Osteoblast (primary cell): ENCODE results near the gene CCDC91. TPM values are rescaled to one million over a fixed set of nuclear protein-coding genes. Genes with fewer than 3 reads are reported as not detected.

Experiments
- DNase-seq: peaks from one replicate; pipeline ENCODE4 v3.0.0; 2011; ENCODE audit warnings: low spot score, mixed read lengths; ENCODE audit not compliant: insufficient read length; ENCODE audit errors: missing footprints
- H2AFZ ChIP-seq: 2 replicates; pipeline ENCODE4 v1.6.0; 2011; ENCODE audit warnings: mild to moderate bottlenecking, low read length
- H3K27ac ChIP-seq: 2 replicates; pipeline ENCODE4 v1.5.1; 2011; ENCODE audit warnings: mild to moderate bottlenecking, low read depth, low read length, moderate library complexity
- H3K27me3 ChIP-seq: 2 replicates; pipeline ENCODE4 v1.6.0; 2012; ENCODE audit warnings: mild to moderate bottlenecking, control low read depth, inconsistent platforms, low read length, moderate library complexity; ENCODE audit not compliant: insufficient read depth
- H3K36me3 ChIP-seq: 2 replicates; pipeline ENCODE4 v1.5.1; 2011; ENCODE audit warnings: mild to moderate bottlenecking, low read length, control low read depth, moderate library complexity; ENCODE audit not compliant: insufficient read depth
- H3K4me1 ChIP-seq: 2 replicates; pipeline ENCODE4 v1.5.1; 2011; ENCODE audit warnings: mild to moderate bottlenecking, low read length, control low read depth, moderate library complexity; ENCODE audit not compliant: insufficient read depth
- H3K4me2 ChIP-seq: 2 replicates; pipeline ENCODE4 v1.6.0; 2011; ENCODE audit warnings: mild to moderate bottlenecking, low read length; ENCODE audit not compliant: insufficient read depth
- H3K4me3 ChIP-seq: fragments of 200-600 bp; sonication (generic); 3 replicates; pipeline ENCODE4 v1.5.1; 2012; ENCODE audit warnings: mild to moderate bottlenecking, low read length, inconsistent platforms; ENCODE audit not compliant: insufficient read depth
- H3K79me2 ChIP-seq: 2 replicates; pipeline ENCODE4 v1.6.0; 2012; ENCODE audit warnings: mild to moderate bottlenecking, low read length, control low read depth, inconsistent platforms; ENCODE audit not compliant: insufficient read depth
- H3K9me3 ChIP-seq: 2 replicates; pipeline ENCODE4 v1.5.1; 2011; ENCODE audit warnings: low read depth, low read length, control low read depth
- H4K20me1 ChIP-seq: 2 replicates; pipeline ENCODE4 v1.6.0; 2012; ENCODE audit warnings: mild to moderate bottlenecking, low read length, control low read depth; ENCODE audit not compliant: insufficient read depth
- CTCF ChIP-seq: IDR thresholded peaks from 2 replicates; pipeline ENCODE4 v1.5.1; 2011; ENCODE audit warnings: mild to moderate bottlenecking, low read depth, low read length, moderate library complexity; ENCODE audit errors: extremely low read depth
- total RNA-seq: library from RNA; depleted of rRNA; stranded (reverse); fragments of >200 nt; gene quantifications from 2 replicates; pipeline ENCODE4 v1.2.3, GENCODE V29; 2012

Gene CCDC91
- 36.2 and 37.1 TPM in 2 replicates for total RNA-seq

- TF ChIP-seq CTCF, result no peak
- peak within 1 kb of the TSS; percentile 96 for H3K4me3 ChIP-seq
- peak within 1 kb of the TSS; percentile 97 for H3K4me2 ChIP-seq
- DNase-seq, result peak; percentile 94
- peaks cover 35% of the 10 kb centered on the region for H3K79me2 ChIP-seq
- peaks cover 10% of the 10 kb centered on the region for H3K4me1 ChIP-seq
- no peaks in the 10 kb centered on the region for H4K20me1 ChIP-seq
- H3K27ac ChIP-seq, result peak within 1 kb of the TSS; percentile 99
- H2AFZ ChIP-seq, result peak within 1 kb of the TSS; percentile 98
- H3K9me3 ChIP-seq, result no peaks in the 10 kb centered on the region
- H3K27me3 ChIP-seq, result no peaks in the 10 kb centered on the region
- H3K36me3 ChIP-seq, result no peaks in the 10 kb centered on the region
These were observed at the start of gene CCDC91 for GRCh38 chr12:28190321-28191050. TSS of gene CCDC91 (plus strand) at chr12:28190456. CDS start at chr12:28257216, 66,760 bp downstream.

- H3K36me3 ChIP-seq, result no peaks in the 10 kb centered on the region
- no peak overlapping the region for H3K27ac ChIP-seq
- no peaks in the 10 kb centered on the region for H3K79me2 ChIP-seq
- peaks cover 7% of the 10 kb centered on the region for H3K27me3 ChIP-seq
- H3K4me2 ChIP-seq, result no peak overlapping the region
- H3K9me3 ChIP-seq, result no peaks in the 10 kb centered on the region
- H2AFZ ChIP-seq, result no peak overlapping the region
- H3K4me3 ChIP-seq, result no peak overlapping the region
- TF ChIP-seq CTCF, result no peak
- no peaks in the 10 kb centered on the region for H3K4me1 ChIP-seq
- no peak for DNase-seq
- H4K20me1 ChIP-seq, result no peaks in the 10 kb centered on the region
These were observed 46.2 kb upstream of the CCDC91 start for GRCh38 chr12:28144059-28144458.

- no peaks in the 10 kb centered on the region for H3K79me2 ChIP-seq
- no peak overlapping the region for H3K4me3 ChIP-seq
- H3K27me3 ChIP-seq, result peaks cover 7% of the 10 kb centered on the region
- no peaks in the 10 kb centered on the region for H3K9me3 ChIP-seq
- H3K4me1 ChIP-seq, result no peaks in the 10 kb centered on the region
- no peak overlapping the region for H2AFZ ChIP-seq
- H3K27ac ChIP-seq, result no peak overlapping the region
- H3K36me3 ChIP-seq, result no peaks in the 10 kb centered on the region
- no peak for DNase-seq
- H3K4me2 ChIP-seq, result no peak overlapping the region
- no peak for TF ChIP-seq CTCF
- H4K20me1 ChIP-seq, result no peaks in the 10 kb centered on the region
These were observed 45.7 kb upstream of the CCDC91 start for GRCh38 chr12:28144532-28144931.

GRCh38 chr12:28145216-28145615 lies 45.0 kb upstream of the CCDC91 start:
- Histone ChIP-seq H3K9me3 (no peaks in the 10 kb centered on the region), H3K36me3 (no peaks in the 10 kb centered on the region), H3K27ac (no peak overlapping the region), H3K4me3 (no peak overlapping the region), H4K20me1 (no peaks in the 10 kb centered on the region), H3K4me2 (no peak overlapping the region), H3K79me2 (no peaks in the 10 kb centered on the region), H3K27me3 (peaks cover 7% of the 10 kb centered on the region), H2AFZ (no peak overlapping the region), H3K4me1 (no peaks in the 10 kb centered on the region)
- peak; percentile 15 for DNase-seq
- no peak for TF ChIP-seq CTCF
